OCI-LY7 (cell line): Measurements from ENCODE around the gene RPE. TPM values are rescaled to one million over a fixed set of nuclear protein-coding genes. Genes with fewer than 3 reads are reported as not detected.
A peak's percentile ranks its signal among the peaks of the same experiment; 100 is the strongest.

Source experiments
- Bru-seq: library from RNA; stranded (reverse); fragments of 400-500 nt; gene quantifications from one replicate; lab custom pipeline; 2021; lab: Mats Ljungman, UMichigan
- BruChase-seq, 2 experiments: library from RNA; stranded (reverse); fragments of 400-500 nt; gene quantifications; one replicate each; lab custom pipeline; 2021; lab: Mats Ljungman, UMichigan
- BruUV-seq: library from RNA; stranded (reverse); fragments of 400-500 nt; replicated peaks from 2 replicates; lab custom pipeline; 2021; lab: Mats Ljungman, UMichigan
- CTCF ChIA-PET: fragments of 300-600 bp; sonication (Branson Sonifier 250); formaldehyde crosslinking; loops from one replicate; lab custom pipeline; 2022; ENCODE audit warnings: antibody characterized with exemption; ENCODE audit not compliant: unreplicated experiment; lab: Charles Lee
- POLR2A ChIA-PET: fragments of 300-600 bp; sonication (Branson Sonifier 250); formaldehyde crosslinking; loops from one replicate; lab custom pipeline; 2022; ENCODE audit warnings: antibody characterized with exemption; lab: Charles Lee
- DNase-seq: peaks from one replicate; pipeline ENCODE4 v3.0.0-alpha.2; 2015; ENCODE audit warnings: low spot score
- H2AFZ ChIP-seq: fragments of 200-600 bp; sonication (generic), shearing (Covaris generic); 2 replicates; pipeline ENCODE4 v1.6.1; 2014; ENCODE audit warnings: mild to moderate bottlenecking, antibody characterized with exemption, low read length, moderate library complexity
- H3K27ac ChIP-seq: fragments of 200-600 bp; sonication (generic); 2 replicates; pipeline ENCODE4 v1.5.1; 2014; ENCODE audit warnings: mixed run types, low read depth, mild to moderate bottlenecking, moderate library complexity, low read length, inconsistent platforms; ENCODE audit not compliant: poor library complexity, severe bottlenecking
- H3K36me3 ChIP-seq: fragments of 200-600 bp; sonication (generic); 2 replicates; pipeline ENCODE4 v1.6.1; 2014; ENCODE audit warnings: mild to moderate bottlenecking, antibody characterized with exemption, low read length, moderate library complexity, mixed read lengths; ENCODE audit not compliant: insufficient read depth
- H3K4me1 ChIP-seq: fragments of 200-600 bp; sonication (generic); 2 replicates; pipeline ENCODE4 v1.5.1; 2014; ENCODE audit warnings: mild to moderate bottlenecking, low read length; ENCODE audit not compliant: insufficient read depth, poor library complexity, severe bottlenecking
- H3K4me2 ChIP-seq: fragments of 200-600 bp; sonication (generic); 2 replicates; pipeline ENCODE4 v1.6.1; 2014; ENCODE audit warnings: mild to moderate bottlenecking, low read length
- H3K4me3 ChIP-seq: fragments of 200-600 bp; sonication (generic); 2 replicates; pipeline ENCODE4 v1.5.1; 2014; ENCODE audit warnings: mild to moderate bottlenecking, low read depth, low read length; ENCODE audit not compliant: poor library complexity, severe bottlenecking
- H3K79me2 ChIP-seq: fragments of 200-600 bp; sonication (generic); 2 replicates; pipeline ENCODE4 v1.6.1; 2016; ENCODE audit warnings: low read depth, mild to moderate bottlenecking, low read length, moderate library complexity, mixed read lengths; ENCODE audit not compliant: insufficient read depth
- H3K9me2 ChIP-seq: fragments of 200-600 bp; sonication (generic); 2 replicates; pipeline ENCODE4 v1.6.1; 2016; ENCODE audit warnings: mild to moderate bottlenecking, low read length, mixed read lengths; ENCODE audit not compliant: insufficient read depth
- H3K9me3 ChIP-seq: fragments of 200-600 bp; sonication (generic); 2 replicates; pipeline ENCODE4 v1.6.1; 2014; ENCODE audit warnings: mild to moderate bottlenecking, mixed run types, low read length, mixed read lengths
- H4K20me1 ChIP-seq: fragments of 200-600 bp; sonication (generic); 2 replicates; pipeline ENCODE4 v1.6.1; 2014; ENCODE audit warnings: mild to moderate bottlenecking, antibody characterized with exemption, low read length, moderate library complexity, mixed read lengths; ENCODE audit not compliant: insufficient read depth
- EZH2phosphoT487 ChIP-seq: fragments of 200-600 bp; sonication (generic); IDR thresholded peaks from 2 replicates; pipeline ENCODE4 v1.6.1; 2018; ENCODE audit warnings: low read depth, borderline replicate concordance, mild to moderate bottlenecking, mixed run types, antibody characterized with exemption, low read length, moderate library complexity, mixed read lengths
- intact Hi-C: fragments of 100-400 bp; cut with micrococcal nuclease; formaldehyde crosslinking; loops from one replicate; pipeline ENCODE4 v1.10.0; 2022; ENCODE audit not compliant: unreplicated experiment
- long read RNA-seq: library from polyadenylated mRNA; stranded (forward); transcript quantifications from one replicate; pipeline ENCODE4 v2.0.0, GENCODE V29; 2022
- total RNA-seq, 2 experiments: library from RNA; depleted of rRNA in 1 of 2; stranded (reverse); fragments of >200 nt in 1 of 2; shearing (Covaris generic) in 1 of 2; gene quantifications; 2 replicates each; pipeline ENCODE4 v1.2.3, GENCODE V29; 2014 to 2022
- TF ChIP-seq, protein P1 (sequence below): fragments of 200-600 bp; sonication (generic); conservative IDR thresholded peaks from 2 replicates; pipeline ENCODE4 v1.5.1; 2014; ENCODE audit warnings: mild to moderate bottlenecking, antibody characterized with exemption, low read length, moderate library complexity, mixed read lengths

Gene RPE
- total RNA-seq (2014; rRNA removed; shearing (Covaris generic)), result 63.5 and 75.1 TPM in 2 replicates
- 71.1 and 83.5 TPM in 2 replicates for total RNA-seq (2022)
- percentile 97 among the genes with signal in this experiment for Bru-seq, nascent RNA
- BruChase-seq, experiment 1, labeled RNA remaining after a 6-hour chase, result percentile 97 among the genes with signal in this experiment
- percentile 98 among the genes with signal in this experiment for BruChase-seq, experiment 2, labeled RNA remaining after a 2-hour chase
- long read RNA-seq, transcript RPE-210 (5 exons, 796 nt), result minor isoform, 9 of 160 reads
- long read RNA-seq, transcript RPE-208 (7 exons, 1,128 nt), result minor isoform, 8 of 160 reads
- long read RNA-seq, transcript RPE-202 (6 exons, 2,569 nt), result major isoform, 116 of 160 reads
- long read RNA-seq, partial matches to known transcripts, result 4 of 160 reads
- long read RNA-seq, other reads (novel, unspliced or antisense), result 17 of 160 reads

DNA sequence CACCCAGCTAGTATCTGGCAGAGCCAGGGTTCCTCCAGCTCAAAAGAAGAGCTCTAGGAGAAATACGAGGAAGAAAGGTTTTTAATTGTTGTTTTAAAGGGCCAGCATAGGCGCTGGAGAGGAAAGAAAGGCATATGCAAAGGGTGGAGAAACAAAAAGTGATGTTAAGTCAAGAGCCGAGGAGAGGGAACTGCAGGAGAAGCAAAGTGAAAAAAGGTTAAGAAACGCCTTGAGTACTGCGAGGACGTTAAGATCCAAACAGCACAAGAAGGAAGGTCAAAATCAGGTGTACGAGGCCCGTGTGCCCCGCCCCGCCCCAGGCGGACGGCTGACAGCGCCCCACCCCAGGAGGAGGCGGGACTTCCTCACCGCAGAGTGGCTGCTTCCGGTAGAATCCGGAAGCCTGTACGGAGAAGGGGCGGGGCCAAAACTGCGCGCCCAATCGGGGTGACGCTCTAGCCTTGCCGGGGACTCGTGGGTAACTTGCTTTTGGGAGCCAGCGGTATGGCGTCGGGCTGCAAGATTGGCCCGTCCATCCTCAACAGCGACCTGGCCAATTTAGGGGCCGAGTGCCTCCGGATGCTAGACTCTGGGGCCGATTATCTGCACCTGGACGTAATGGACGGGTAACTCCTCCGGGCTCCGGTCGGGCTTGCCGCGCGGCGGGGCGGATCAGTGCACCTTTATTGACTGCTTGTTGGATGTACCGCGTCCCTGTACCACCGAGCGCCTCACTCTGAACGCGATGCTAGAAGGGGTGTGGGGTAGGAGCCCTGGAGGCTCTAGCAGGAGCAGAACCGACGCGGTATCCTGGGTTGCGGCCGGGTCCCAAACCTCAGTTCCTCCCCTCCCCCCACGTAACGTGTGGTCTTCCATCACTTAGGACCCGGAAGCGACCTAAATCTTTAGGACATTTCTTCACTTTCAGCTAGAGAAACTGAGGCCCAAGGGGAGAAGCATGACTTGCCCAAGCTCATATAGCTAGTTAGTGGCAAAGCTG is at the start of gene RPE:
RPE (plus strand) TSS at position 481 of the 1,000 bp plus-strand sequence; CDS start at position 505, 24 bp downstream.
- H3K79me2 ChIP-seq, result peaks cover 49% of the 10 kb centered on the region
- H3K9me2 ChIP-seq, result no peaks in the 10 kb centered on the region
- DNase-seq, result peak; percentile 97
- H4K20me1 ChIP-seq, result peaks cover 41% of the 10 kb centered on the region
- CTCF ChIA-PET, result no interaction called here
- H3K36me3 ChIP-seq, result peaks cover 42% of the 10 kb centered on the region
- H2AFZ ChIP-seq, result peak within 1 kb of the TSS; percentile 98
- TF ChIP-seq, protein P1, sequence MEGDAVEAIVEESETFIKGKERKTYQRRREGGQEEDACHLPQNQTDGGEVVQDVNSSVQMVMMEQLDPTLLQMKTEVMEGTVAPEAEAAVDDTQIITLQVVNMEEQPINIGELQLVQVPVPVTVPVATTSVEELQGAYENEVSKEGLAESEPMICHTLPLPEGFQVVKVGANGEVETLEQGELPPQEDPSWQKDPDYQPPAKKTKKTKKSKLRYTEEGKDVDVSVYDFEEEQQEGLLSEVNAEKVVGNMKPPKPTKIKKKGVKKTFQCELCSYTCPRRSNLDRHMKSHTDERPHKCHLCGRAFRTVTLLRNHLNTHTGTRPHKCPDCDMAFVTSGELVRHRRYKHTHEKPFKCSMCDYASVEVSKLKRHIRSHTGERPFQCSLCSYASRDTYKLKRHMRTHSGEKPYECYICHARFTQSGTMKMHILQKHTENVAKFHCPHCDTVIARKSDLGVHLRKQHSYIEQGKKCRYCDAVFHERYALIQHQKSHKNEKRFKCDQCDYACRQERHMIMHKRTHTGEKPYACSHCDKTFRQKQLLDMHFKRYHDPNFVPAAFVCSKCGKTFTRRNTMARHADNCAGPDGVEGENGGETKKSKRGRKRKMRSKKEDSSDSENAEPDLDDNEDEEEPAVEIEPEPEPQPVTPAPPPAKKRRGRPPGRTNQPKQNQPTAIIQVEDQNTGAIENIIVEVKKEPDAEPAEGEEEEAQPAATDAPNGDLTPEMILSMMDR, result no peak
- peak within 1 kb of the TSS; percentile 96 for H3K4me2 ChIP-seq
- no peaks in the 10 kb centered on the region for H3K9me3 ChIP-seq
- H3K4me3 ChIP-seq, result peak within 1 kb of the TSS; percentile 89
- H3K4me1 ChIP-seq, result peaks cover 38% of the 10 kb centered on the region
- POLR2A ChIA-PET, result interaction anchor here (0.7 to 1.5 kb wide), 9 partner anchors 8 to 278 kb away, joined by 3 to 9 read pairs (median 3); no protein-coding TSS in a partner anchor
- no TSS peak for BruUV-seq
- peak within 1 kb of the TSS; percentile 58 for H3K27ac ChIP-seq
- intact Hi-C loops, result loop anchor here (1.0 to 5.0 kb wide), 3 partner anchors 169 to 1975 kb away; partner anchors contain the start of genes KANSL1L, LANCL1 and PLEKHM3

DNA sequence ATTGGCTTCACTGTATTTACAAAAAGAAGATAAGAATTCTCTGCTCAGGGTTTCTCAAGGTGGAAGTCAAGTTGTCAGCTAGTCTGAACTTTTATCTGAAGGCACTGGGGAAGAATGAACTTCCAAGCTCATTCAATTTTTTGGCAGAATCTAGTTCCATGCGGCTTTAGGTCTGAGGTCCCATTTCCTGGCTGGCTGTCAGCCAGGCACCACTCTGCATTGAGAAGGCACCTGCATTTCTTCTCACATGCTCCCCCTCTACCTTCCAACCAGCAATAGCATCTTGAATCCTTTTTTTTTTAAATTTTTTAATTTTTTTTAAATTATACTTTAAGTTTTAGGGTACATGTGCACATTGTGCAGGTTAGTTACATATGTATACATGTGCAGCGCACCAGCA is 46.2 kb upstream of the RPE start:
- no peak overlapping the region for H3K4me2 ChIP-seq
- intact Hi-C loops, result no loop called here
- H2AFZ ChIP-seq, result no peak overlapping the region
- ChIA-PET CTCF (no interaction called here), POLR2A (interaction anchor here (0.5 to 0.8 kb wide), 3 partner anchors 9 to 138 kb away, joined by 3 to 6 read pairs (median 4); no protein-coding TSS in a partner anchor)
- no peaks in the 10 kb centered on the region for H3K4me1 ChIP-seq
- H3K4me3 ChIP-seq, result no peak overlapping the region
- no peak for TF ChIP-seq EZH2phosphoT487
- TF ChIP-seq, protein P1, result no peak
- no peaks in the 10 kb centered on the region for H3K9me2 ChIP-seq
- H3K9me3 ChIP-seq, result no peaks in the 10 kb centered on the region
- no peak for DNase-seq
- no peaks in the 10 kb centered on the region for H3K36me3 ChIP-seq
- H4K20me1 ChIP-seq, result no peaks in the 10 kb centered on the region
- no TSS peak for BruUV-seq
- no peaks in the 10 kb centered on the region for H3K79me2 ChIP-seq
- no peak overlapping the region for H3K27ac ChIP-seq
